ENCODE measurements around the gene UBE2O.

The UBE2O gene

GRCh38 chr17:76452660-76453430, at the start of gene UBE2O:
UBE2O (minus strand) TSS chr17:76453152; CDS start chr17:76453141, 11 bp downstream.
- peak; percentile 92 for DNase-seq (ENCODE audit: low read depth)
- TF ChIP-seq POLR2A (IDR thresholded peaks at IDR 0.05; ENCODE audit: extremely low read depth, insufficient read length): peak; percentile 66
- peak; percentile 9; the same call in 1 of the 2 replicates for TF ChIP-seq MYC (IDR thresholded peaks at IDR 0.05; ENCODE audit: low read depth, low read length)
- no peak for TF ChIP-seq MAX (IDR thresholded peaks at IDR 0.05; ENCODE audit: low read depth, low read length)
- no peak for TF ChIP-seq CTCF (IDR thresholded peaks at IDR 0.05; ENCODE audit: low read depth, low read length)
- H3K4me3 ChIP-seq (ENCODE audit: low read depth, low read length): peak within 1 kb of the TSS; percentile 76

DNA sequence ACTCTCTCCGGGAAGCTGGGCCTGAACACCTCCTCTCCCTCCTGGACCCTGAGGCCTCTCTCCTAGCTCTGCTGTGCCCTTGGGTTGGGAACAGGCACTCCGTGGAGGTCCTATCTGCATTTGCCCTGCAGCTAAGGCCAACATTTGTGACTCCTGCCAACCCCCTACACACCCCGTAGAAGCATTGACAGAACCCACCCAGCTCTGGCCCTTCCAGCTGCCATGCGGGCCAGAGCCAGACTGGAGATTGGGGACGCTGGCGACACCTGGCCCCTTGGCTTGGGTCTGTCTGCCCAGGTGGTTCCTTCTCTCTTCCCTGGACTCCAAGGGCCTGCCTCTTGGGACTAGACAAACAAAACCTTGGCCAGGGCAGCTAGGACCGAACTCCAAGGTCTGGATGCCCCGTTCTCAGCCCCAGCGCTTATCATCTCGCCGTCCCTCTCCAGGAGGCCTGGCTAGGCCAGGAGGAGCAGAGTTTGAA, 48.9 kb upstream of the UBE2O start:
- no peak for DNase-seq (ENCODE audit: low read depth)
- H3K4me3 ChIP-seq (ENCODE audit: low read depth, low read length): peak overlapping the region; percentile 40
- TF ChIP-seq POLR2A (IDR thresholded peaks at IDR 0.05; ENCODE audit: extremely low read depth, insufficient read length) (no peak), MYC (IDR thresholded peaks at IDR 0.05; ENCODE audit: low read depth, low read length) (no peak), CTCF (IDR thresholded peaks at IDR 0.05; ENCODE audit: low read depth, low read length) (no peak), MAX (IDR thresholded peaks at IDR 0.05; ENCODE audit: low read depth, low read length) (no peak)

- DNase-seq (ENCODE audit: low read depth): peak; percentile 86
- TF ChIP-seq CTCF (IDR thresholded peaks at IDR 0.05; ENCODE audit: low read depth, low read length) (no peak), MAX (IDR thresholded peaks at IDR 0.05; ENCODE audit: low read depth, low read length) (0 out of 2 replicates have a peak, but pooled peaks have one; percentile 34), POLR2A (IDR thresholded peaks at IDR 0.05; ENCODE audit: extremely low read depth, insufficient read length) (peak; percentile 22), MYC (IDR thresholded peaks at IDR 0.05; ENCODE audit: low read depth, low read length) (no peak; the same call in 1 of the 2 replicates)
- H3K4me3 ChIP-seq (ENCODE audit: low read depth, low read length): peak within 1 kb of the TSS; percentile 57
Measured at GRCh38 chr17:76501018-76501826, 48.3 kb upstream of the UBE2O start, which contains the start of gene RHBDF2. RHBDF2 (minus strand) TSS chr17:76501423; CDS start chr17:76481524, 19,899 bp downstream.

GRCh38 chr17:76500747-76501017, 47.7 kb upstream of the UBE2O start:
- TF ChIP-seq MAX (IDR thresholded peaks at IDR 0.05; ENCODE audit: low read depth, low read length) (no peak), CTCF (IDR thresholded peaks at IDR 0.05; ENCODE audit: low read depth, low read length) (no peak), MYC (IDR thresholded peaks at IDR 0.05; ENCODE audit: low read depth, low read length) (no peak), POLR2A (IDR thresholded peaks at IDR 0.05; ENCODE audit: extremely low read depth, insufficient read length) (no peak)
- no peak for DNase-seq (ENCODE audit: low read depth)
- H3K4me3 ChIP-seq (ENCODE audit: low read depth, low read length): peak overlapping the region; percentile 57

DNA sequence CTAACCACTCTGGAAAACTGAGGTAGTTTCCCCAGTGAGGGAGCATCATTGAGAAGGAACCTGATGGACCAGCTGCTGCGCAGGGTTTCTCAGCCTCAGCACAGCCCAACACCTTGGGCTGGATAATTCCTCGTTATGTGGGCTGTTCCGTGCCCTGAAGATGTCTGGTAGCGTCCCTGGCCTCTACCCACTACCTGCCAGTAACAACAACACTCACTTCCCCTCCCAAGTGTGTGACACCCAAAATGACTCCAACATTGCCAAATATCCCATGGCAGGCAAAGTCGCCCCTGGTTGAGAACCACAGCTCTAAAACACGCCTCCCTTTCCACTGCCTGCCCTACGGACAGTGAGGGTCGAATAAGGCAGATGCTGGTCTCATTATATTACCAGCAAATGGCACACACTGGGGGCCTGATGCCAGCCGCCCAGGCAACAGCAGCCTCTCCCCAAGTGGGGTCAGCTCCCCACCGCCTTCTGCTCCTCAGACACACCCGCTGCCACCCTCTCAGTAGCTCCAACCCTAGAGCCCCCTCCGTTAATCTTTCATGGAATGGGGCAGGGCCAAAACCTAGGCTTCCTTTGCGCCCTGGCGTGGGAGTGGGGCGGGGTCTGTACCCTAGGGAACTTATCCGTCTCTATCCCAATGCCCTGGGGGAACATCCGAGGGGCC, 47.3 kb upstream of the UBE2O start:
- TF ChIP-seq MAX (IDR thresholded peaks at IDR 0.05; ENCODE audit: low read depth, low read length) (no peak), MYC (IDR thresholded peaks at IDR 0.05; ENCODE audit: low read depth, low read length) (no peak), CTCF (IDR thresholded peaks at IDR 0.05; ENCODE audit: low read depth, low read length) (no peak), POLR2A (IDR thresholded peaks at IDR 0.05; ENCODE audit: extremely low read depth, insufficient read length) (no peak)
- DNase-seq (ENCODE audit: low read depth): peak; percentile 52

More for the DNA sequence above, 47.3 kb upstream of the UBE2O start:
- H3K4me3 ChIP-seq (ENCODE audit: low read depth, low read length): peak overlapping the region; percentile 57
